Left ventricle myocardium superior (tissue), 1 donor: Measurements from ENCODE around the gene MBP. TPM values are rescaled to one million over a fixed set of nuclear protein-coding genes. Genes with fewer than 3 reads are reported as not detected.

ENCODE experiments used
- ATAC-seq: fragments of 200-7000 bp; cut with Tn5 transposase; one replicate; pipeline ENCODE4 v1.9.1; 2020; ENCODE audit warnings: mild to moderate bottlenecking, moderate library complexity
- DNase-seq: peaks from one replicate; pipeline ENCODE4 v3.0.0-alpha.2; 2020
- intact Hi-C: fragments of 100-400 bp; cut with micrococcal nuclease; formaldehyde crosslinking; loops from one replicate; pipeline ENCODE4 v1.11.0; 2022
- total RNA-seq: library from RNA; stranded (reverse); fragmentation: NEBNext Ultra II Directional; extraction: Animal tissue kit (Norgen Biotek cat#: 25700); gene quantifications from one replicate; pipeline ENCODE4 v1.2.1, GENCODE V29; 2021
- donor health status: DM: no; HTN: yes; CAD: no; lungs with severe emphysema.

Gene MBP
- total RNA-seq, 1 donor from 2014 or later, result 32.7 TPM

DNA sequence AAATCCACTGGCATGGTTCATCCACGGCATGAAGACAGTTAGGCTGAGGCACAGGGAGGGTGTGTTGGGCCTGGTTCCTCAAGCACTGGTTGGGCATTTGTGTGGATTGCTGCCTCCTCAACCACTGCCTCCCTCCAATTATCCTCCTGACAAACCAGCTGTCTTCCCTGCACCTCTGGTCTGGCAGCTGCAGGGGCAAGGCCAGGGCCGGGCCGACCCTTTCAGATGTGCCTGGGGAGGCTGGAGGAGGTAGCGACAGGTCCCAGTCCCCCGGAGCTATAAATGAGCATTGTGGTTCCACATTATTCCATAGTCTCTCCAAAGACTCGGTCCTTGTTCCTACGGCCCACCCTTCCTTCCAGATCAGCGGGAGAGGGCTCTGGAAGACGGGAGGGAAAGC is 86.2 kb downstream of the MBP start:
- intact Hi-C loops, result no loop called here
- no peak for DNase-seq

DNA sequence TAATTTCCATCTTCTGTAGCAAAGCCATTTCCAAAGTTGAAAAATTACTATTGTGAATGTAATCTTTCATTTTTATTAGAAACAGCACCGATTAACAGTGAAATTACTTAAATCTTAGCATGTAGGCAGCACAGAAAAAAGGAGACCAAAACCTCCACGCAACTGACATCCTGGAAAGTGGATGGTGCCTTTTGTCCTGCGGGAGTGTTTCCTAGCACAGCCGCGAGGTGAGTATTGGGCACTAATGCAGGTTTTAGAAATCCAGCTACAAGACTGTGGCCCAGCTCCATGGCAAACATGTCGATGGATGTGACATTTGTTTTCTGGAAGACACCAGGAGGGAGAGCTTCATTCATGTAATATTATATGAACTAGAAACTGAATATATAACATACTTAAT is 86.9 kb downstream of the MBP start:
- intact Hi-C loops, result no loop called here
- DNase-seq (no peak), ATAC-seq (no peak)

More for the DNA sequence above, 86.2 kb downstream of the MBP start:
- no peak for ATAC-seq

DNA sequence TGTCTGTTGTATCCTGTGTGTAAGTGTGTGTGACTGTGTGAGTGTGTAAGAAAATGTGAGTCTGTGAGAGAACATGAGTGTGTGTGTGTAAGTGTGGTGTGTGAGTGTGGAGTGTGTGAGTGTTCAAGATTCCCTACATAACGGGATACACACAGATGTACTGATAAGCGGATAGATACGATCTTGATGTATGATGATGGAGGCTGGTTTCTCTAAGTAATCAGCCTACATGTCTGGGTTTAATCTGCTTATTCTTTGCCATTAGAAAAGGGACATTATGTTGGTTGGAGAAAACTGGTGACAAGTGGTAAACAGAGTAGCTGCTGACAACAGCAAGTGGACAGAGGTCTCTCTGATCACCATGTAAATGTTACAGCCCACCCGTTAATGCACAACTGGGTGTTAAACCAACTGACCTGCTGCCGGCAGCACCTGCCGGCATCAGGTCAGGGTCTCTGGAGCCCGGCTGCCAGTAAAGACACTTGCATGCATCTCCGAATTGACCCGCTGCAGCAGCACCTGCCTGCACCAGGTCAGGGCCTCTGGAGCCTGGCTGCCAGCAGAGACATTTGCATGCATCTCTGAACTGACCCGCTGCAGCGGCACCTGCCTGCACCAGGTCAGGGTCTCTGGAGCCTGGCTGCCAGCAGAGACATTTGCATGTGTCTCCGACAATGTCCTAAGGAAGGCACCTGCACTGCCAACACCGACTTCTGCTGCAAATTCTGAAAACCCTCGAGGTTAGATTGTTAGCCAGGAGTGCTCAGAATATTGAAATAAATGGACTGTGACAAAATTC is 87.5 kb downstream of the MBP start:
- ATAC-seq, result no peak
- intact Hi-C loops, result no loop called here
- no peak for DNase-seq

DNA sequence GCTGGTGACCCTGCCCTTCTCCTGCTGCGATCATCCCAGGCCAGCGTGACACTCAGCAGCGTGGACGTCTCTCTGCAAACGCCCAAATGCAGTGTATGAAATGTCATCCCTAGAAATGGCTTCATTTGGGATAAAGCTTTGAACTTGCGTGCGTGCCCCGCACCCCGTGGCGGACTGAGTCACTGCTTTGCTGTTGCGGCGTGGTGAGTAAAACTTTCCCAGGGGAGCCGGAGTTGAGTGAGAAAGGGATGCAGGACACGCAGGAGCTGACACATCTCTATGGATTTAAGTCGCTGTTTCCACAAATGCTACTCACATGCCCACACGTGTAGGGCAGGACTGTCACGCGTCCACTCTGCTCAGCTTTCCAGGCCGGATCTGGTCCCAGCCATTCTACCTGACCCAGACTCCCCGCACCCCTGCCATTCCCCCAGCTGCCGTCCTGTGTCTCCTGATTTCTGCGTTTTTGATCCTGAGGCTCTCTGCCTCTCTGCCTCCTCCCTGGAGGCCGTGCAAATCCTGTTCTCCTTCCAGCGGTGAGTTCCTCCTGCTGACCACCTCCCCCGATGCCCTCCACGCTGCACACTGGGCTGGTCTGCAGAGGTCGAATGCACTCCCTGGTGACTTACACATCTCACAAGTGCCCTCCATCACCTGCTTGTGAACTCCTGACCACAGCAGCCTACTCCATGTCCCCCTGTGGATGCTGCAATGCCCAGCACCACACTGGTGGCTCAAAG is 88.9 kb downstream of the MBP start:
- DNase-seq (no peak), ATAC-seq (no peak)
- intact Hi-C loops, result no loop called here

DNA sequence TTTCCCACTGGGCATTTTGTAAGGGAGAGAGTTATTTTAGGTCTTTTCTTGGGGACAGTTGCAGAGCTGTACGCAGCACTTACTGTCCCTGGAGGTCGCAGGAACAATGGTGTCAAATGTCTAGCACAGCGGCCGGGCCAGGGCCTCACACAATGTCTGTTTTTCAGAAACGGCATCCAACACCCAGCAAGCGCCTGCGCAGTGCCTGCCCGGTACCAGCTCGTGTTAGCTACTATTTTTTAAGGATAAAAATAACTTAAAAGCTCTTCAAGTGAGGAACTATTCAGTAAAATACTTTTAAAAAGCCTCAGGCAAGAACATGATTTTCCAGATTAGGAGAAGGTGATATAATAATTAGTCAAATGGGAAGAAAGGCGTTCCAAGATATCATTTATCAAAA is 90.0 kb downstream of the MBP start:
- intact Hi-C loops, result no loop called here
- peak; percentile 87 for ATAC-seq
- peak; percentile 66 for DNase-seq

DNA sequence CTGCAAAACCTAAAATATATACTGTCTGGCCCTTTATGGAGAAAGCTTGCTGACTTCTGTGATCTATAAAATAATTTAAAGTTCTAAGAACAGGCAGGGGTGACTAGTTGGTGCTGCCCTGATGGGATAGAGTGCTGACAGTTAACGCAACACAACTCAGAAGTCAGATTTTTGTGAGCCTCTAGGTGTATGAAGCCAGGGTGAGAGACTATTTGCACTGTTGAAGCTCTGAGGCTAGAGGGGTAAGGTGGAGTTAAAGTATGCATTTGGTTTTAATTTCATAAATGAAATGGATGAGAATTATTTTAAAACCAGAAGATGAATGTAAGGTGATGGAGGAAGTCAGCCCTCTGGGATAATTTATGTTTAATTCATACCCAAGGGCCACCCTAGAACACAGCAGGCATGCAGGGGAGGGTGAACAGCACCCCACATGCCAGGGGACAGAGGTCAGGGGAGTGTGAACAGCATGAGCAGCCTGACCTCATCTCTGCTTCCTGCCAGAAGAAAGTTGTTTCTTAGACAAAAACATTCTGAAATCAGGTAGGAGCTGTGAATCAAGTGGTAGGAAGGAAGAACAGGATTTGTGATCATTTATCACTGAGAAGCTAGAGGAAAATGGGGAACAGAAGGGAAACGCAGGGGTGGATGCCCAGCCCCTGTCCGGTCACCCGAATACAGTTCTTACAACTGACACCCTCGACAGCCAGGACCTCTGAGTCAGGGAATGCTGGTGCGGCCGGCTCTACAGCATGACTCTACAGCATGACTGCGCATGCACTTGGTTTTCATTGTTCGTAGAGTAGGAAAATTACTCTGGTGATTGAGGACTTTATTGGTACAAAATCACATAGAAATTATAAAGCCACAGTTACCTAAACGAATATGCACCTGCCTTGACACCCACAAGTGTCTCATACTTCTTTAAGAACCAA is 93.1 kb downstream of the MBP start:
- intact Hi-C loops, result no loop called here
- ATAC-seq, result no peak
- DNase-seq, result no peak

DNA sequence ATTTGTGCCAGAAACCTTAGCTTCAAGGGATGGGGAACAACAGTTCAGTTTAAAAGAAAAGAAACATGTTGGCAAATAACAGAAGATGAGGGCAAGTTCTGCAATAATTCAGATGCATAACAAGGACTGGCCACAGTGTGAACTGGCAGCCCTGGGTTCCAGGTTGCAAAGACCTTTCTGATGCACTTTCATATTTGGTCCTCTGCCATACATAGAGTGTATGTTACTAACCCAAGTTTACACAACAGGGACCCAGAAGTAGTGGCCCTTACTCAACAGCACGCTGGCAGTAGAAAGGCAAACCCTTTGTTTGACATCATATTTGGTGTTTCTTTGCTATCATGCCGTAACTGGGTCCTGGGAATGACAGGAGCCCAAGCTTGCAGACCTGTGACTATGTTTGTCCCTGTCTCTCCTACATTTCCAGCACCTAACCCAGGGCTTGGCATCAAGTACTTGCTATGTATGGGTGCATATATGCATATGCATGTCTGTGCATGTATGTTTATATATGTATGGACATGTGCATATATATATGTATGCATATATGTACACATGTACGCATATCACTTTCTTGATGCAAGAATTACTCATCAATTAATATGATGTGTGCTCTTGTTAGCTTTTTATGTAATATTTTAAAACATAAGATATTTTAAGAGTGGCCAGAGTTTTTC is 94.3 kb downstream of the MBP start:
- ATAC-seq (no peak), DNase-seq (no peak)
- intact Hi-C loops, result no loop called here

DNA sequence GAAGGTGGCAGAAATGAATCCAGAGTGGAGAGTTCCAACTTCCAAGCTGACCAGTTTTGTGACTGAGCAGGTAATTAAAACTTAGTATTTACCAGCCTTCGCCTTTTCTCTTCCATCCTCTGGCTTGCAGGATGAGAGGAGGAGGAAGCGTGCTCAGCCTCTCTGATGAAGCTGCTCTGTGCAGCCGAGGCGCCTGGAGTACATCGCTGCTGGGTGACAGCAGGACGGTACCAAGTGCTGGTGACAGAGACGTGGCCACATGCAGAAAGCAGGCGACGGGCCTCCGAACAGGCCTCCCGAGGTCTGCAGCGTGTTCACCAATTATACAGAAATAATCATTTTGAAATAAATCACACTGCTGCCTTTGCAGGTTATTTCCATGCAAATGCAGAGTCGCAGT is 95.0 kb downstream of the MBP start:
- DNase-seq, result no peak

DNA sequence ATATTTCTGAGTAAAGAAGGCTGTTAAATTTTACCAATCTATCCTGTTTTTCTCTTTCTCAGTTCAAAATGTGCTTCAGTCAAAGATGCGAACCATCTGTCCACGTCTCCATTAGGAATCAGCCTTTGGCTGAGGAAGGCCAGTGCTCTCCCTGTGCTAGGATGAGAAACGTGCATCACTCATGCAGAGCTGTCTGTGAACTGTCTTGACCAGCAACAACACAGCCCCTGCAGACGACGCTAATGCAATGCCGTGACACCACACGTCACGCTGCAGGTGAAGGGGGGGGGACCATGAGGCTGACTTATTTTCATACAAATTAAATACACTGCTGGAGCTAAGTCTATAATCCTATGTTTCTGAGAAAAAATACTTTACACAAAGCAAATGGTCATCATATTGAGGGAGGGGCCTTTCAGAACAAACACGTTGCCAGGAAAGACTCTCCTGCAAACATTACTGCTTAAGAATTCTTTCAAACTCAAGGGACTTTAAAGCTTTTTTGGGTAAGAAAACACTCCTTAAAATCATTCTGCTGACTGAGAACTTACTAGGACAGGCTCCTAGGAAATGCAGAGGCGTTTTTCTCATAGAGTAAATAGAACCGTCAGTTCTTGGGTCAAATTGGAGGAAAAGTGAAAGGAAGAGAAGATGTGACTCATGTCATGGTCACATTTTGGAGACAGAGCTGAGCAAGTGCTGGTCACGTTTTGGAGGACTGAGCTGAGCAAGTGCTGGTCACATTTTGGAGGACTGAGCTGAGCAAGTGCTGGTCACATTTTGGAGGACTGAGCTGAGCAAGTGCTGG is 97.0 kb downstream of the MBP start:
- DNase-seq (no peak), ATAC-seq (peak; percentile 38)

More for the DNA sequence above, 95.0 kb downstream of the MBP start:
- intact Hi-C loops, result no loop called here
- ATAC-seq, result no peak

DNA sequence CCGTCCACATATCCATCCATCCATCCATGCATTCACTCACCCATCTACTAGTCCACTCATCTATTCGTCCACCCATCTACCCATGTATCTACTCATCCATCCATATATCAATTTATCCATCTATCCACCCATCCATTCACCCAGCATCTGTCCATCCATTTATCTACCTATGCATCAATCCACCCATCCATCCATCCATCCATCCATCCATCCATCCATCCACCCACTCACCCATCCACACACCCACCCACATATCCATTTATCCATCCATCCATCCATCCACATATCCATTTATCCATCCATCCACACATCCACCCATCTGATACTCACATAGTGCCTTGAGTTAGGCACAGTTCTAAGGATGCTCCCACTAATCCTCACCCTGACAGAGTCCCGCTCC is 99.0 kb downstream of the MBP start:
- DNase-seq, result no peak
- ATAC-seq, result no peak
- intact Hi-C loops, result no loop called here

More for the DNA sequence above, 97.0 kb downstream of the MBP start:
- intact Hi-C loops, result no loop called here

DNA sequence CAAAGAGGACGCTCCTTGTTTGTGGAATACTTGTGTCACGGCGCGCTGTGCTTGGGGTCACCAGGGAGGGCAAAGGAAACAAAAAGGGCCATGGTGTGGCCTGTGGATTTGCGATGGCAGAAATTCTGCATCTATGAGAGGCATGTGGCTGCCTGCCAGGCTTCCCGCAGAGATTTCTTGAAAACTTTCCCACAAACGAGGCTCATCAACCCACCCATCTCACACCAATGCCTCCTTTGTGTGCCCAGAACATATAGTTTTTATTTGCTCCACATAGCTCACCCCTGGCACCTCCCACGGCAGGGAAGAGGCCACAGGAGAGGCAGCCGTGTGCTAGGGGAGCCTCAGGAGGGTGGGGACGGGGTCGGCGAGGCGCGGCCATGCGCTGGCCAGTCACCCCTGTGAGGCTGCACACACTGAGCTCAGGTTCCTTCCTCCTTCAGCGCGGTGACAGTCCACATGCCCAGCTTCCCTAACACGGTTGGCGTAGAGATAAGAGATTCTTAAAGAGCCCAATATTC is 100.3 kb downstream of the MBP start:
- DNase-seq, result no peak
- intact Hi-C loops, result no loop called here
- peak; percentile 12 for ATAC-seq

DNA sequence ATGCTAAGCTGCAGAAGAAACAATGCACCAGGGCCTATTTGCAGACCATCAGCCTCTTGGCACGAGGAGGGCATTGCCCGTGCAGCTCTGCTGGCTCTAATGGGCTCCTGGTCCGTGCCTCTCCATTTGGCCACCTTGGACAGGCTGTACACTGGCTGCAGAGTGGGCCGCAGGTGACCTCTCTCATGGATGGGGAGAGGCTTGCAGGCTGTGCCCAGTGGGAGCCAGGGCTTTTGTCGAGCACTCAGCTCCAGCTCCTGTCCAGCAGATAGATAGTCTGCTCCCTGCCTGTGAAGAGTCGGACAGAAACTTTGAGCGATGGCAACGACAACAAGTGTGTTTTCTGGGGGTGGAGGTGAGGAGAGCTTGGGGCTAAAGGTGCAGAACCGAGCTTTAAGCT is 100.9 kb downstream of the MBP start:
- ATAC-seq, result peak; percentile 26
- no peak for DNase-seq
- intact Hi-C loops, result no loop called here

DNA sequence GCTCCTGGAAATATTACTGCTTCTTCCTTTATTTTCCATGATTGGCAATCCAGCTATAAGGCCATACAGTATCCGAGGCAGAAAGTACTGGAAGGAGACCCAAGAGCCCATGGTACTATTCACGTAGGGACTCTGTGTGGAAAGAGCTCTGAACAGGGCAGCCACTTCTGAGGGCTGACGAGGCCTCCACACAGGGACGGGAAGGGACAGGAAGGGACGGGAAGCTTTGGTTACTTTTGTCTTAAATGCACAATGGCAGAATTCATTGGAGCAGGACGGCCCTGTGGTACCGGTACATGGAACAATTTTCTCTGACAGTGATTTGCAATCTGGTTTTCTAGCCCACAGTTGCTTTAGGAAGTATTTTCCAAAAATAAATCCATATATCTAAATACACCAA is 102.4 kb downstream of the MBP start:
- no peak for ATAC-seq
- intact Hi-C loops, result no loop called here
- no peak for DNase-seq

DNA sequence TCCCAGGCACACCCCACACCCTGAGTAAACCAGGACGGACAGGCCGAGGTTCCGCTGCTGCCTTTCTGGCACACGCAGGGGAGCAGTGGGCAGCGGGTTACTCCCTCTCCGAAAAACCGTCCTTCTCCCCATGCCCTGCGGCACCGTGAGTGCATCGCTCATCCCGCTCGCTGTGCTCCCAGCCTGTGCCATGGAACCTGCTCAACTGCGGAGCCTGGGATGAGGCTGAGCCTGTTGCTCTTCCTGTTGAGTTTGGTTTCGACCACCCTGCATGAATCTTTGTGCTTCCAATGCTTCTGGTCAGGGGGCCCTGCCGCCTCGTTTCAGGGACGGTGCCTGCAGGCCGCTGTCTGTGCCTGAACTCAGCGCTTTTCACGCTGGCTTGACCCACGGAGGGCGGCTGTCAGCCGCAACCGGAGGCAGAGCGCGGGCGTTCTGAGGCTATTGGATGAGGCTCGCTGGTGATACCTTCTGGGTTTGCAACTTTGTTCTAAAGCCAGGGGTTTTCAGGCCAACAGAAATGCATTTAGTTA is 106.7 kb downstream of the MBP start:
- DNase-seq, result no peak
- ATAC-seq, result no peak
- intact Hi-C loops, result no loop called here

DNA sequence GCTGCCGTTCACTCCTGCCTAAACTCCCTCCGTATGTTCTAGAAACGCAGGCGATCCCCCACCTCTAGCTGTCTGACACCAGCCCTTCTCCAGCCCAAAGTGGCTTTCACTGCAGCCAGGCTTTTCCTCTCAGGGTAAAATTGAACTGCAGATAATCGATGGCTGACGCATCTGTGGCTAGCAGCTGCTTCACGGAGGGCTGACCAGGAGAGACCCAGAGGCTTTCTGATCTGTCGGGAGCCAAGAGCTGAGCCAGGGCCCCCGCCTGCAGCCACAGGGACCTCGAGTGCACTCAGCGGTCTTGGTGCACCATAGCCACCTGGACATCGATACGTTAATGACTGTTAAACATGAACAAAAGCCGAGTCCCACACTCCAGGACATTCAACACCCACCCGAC is 107.5 kb downstream of the MBP start:
- intact Hi-C loops, result no loop called here
- DNase-seq (no peak), ATAC-seq (no peak)

DNA sequence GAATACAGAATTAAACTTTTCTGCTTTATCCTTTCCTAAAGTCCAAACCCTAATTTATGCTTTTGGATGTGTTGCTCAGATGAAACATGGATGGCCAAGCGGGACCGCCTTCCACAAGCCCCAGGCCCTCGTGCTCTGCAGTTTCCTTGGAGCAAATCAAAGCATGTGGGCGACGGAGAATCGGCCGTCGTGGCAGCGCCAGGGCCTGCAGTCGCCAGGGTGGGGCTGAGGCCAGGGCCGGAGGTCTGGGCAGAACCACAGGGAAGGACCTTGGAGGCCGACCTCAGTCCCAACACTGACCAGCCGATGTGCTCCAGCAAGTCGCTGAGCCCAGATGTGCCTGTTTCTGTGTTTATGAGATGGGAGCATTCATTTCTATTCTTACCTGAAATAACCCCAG is 108.1 kb downstream of the MBP start:
- intact Hi-C loops, result no loop called here
- no peak for ATAC-seq
- DNase-seq, result no peak

DNA sequence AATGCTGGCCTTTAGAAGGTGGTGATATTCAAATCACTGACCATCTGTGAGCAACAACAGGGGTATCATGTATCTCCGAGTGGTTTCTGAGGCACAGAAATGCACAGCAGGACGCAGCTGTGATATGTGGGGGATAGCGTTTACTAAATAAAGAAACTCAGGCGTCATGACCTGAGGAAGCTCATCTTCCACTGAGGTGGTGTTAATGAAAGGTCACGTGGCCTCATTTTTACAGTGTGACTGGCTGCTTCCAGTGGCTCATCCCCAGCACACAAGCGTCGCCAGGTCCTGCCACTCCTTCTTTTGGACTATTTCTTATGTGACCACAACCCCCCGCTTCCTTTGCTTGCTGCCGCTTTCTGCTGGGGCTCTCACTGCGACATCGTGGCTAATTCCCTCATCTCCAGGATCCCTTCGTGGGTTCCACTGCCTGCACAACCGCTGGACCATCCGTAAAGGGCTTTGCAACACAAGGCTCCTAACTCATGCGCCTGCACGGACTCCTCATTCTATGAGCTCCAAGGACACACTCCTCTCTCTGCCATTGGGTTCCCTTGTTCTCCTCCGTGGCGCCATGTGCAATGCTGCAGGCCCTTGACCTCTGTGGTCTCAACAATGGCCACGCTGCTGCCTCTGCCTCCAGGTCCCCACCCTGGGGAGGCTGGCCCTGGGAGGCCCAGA is 109.3 kb downstream of the MBP start:
- no peak for DNase-seq
- ATAC-seq, result no peak
- intact Hi-C loops, result no loop called here
